ENCODE data around the gene DNM1L.
"Not testable (repeated sequence)": the region's sequence is repeated elsewhere in the genome, so short reads cannot be mapped to it uniquely, and the experiment has no call there.

Gene DNM1L

GRCh38 chr12:32697445-32697844 lies 18.3 kb downstream of the DNM1L start:
- no peak for DNase-seq (ENCODE audit: low read depth in 2 of 2)

DNA sequence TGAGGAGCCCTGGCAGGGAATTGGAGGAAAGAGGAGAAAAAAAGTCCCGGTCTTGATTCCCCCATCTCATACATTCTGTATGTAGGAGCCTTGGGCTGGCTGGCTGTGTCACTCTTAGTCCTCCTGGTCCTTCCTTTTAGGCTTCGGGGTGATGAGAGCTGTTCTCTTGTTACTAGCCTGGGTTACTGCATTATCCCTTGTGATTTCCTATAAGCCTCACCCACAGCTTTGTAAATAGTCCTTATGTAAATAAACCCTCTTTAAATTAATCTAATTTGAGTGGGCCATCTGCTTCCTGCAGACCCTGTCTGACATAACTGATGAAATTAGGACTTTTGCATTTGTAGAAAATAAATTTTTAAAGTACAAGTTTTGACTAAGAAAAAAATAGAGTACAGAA lies 19.2 kb downstream of the DNM1L start:
- no peak for DNase-seq (ENCODE audit: low read depth in 2 of 2)

GRCh38 chr12:32699437-32699836 lies 20.3 kb downstream of the DNM1L start:
- DNase-seq (ENCODE audit: low read depth in 2 of 2) = not testable (repeated sequence)

GRCh38 chr12:32702473-32702872 lies 23.4 kb downstream of the DNM1L start:
- DNase-seq (ENCODE audit: low read depth in 2 of 2) = no peak

DNA sequence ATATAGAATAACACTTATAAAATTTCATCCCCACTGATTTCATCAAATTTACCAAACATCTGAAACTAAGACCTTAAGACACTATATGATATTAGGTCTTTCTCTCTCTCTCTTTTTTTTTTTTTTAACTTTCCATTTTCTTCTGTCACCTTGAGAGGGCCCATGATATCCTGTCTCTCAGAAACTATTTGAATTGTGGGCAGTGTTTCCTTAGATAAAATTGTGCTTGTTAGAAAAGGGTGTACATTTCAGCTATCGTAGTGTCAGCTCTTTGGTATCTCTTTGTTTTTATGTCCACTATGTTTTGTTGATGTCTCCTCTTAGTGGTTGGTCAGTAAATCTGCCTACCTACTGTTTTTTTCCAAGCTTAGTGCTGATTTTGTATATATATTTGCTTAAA lies 23.8 kb downstream of the DNM1L start:
- DNase-seq (ENCODE audit: low read depth in 2 of 2) = no peak

DNA sequence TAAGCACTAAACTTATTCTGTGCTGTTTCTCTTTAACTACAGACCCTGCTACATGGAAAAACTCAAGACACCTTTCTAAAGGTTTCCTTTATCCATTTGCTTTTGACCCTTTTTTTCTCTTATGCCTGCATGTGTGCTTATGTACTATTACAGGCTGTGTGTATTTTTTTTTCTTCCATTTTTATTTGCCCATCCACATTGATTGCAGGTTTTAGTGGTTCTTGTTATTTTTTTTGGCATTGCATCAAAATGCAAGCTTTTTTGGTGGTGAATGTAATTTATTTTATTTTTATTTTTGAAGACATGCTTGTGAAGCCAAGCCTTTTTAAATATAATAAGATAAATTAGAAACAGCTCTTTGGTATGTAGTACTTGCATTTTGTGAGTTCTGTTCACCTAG lies 26.7 kb downstream of the DNM1L start:
- no peak for DNase-seq (ENCODE audit: low read depth in 2 of 2)

DNA sequence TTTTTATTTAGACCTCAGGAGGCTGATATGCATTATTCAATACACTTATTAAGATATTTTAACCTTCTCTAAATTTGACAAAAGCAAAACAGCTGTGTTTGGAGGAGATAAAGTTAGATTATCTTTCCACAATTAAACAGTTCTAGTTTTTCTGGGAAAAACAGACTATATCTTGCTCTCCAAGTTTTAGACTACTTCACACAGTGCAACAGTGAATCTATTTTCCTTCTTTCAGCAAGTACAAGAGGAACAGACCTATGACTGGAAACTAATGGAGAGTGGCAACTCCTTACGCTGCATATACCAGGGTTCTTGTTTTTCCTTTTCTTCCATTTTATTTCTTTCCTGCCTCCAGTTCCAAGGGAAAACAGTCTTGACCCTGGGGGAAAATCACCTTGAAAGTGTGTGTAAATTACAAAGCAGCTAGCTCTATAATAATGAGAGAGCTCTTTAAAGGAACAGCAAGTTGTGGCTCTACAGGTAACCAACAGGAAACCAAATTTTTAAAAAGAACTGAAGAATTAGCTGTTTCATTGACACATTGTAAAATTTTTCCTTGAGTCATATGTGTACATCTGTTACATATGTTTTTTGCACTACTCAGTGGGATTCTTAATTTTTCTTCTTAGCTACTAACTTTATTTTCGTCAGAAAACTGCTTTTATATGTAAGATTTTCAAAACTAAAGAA lies 27.4 kb downstream of the DNM1L start:
- DNase-seq (ENCODE audit: low read depth in 2 of 2) = no peak

DNA sequence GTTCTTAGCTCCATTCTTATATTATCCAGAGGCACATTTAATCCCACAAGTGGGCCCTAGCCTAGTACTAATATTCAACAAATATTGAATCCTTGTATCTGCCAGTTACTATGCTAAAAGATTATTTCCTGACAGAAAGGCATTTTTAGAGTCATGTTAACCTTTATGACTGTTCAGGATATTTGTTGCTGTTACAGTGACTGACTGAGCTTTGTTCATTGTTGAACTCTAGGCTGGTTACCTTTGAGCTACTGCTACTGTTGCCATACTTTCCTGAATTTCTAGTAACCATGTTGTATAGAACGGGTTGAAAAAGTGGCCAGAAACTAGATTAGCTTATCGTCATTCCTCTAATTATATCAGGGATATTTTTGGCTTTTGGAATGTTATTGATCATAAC lies 29.8 kb downstream of the DNM1L start:
- DNase-seq (ENCODE audit: low read depth in 2 of 2) = no peak

GRCh38 chr12:32714772-32715171 lies 35.7 kb downstream of the DNM1L start:
- DNase-seq (ENCODE audit: low read depth in 2 of 2) = no peak

DNA sequence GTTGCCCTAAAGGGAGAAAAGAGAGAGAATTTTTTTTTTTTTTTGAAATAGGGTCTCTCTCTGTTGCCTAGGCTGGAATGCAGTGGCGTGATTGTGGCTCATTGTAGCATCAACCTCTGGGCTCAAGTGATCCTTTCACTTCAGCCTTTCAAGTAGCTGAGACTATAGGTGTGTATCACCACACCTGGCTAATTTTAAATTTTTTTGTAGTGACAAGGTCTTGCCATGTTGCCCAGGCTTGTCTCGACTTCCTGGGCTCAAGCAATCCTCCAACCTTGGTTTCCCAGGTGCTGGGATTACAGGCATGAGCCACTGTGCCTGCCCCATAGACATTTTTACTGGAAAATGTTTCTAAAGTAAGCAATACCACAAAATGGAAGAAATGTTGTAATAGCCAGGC lies 39.8 kb downstream of the DNM1L start:
- no peak for DNase-seq (ENCODE audit: low read depth in 2 of 2)

DNA sequence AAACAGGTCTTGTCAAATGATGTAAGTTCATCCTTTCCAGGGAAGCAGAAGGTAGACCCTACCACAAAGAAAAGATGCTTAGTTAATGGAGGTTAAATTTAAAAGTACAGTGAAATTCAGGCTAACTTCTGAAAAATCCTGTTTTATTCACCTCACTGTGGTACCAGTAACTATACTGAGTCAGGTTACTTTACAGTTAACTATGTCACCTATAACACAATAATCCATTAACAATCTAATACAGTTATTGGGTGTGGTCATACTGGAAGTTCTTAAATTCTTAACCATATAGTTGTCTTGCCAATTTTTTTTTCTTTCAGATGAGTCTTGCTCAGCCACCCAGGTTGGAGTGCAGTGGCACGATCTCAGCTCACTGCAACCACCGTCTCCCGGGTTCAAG lies 46.2 kb downstream of the DNM1L start:
- not testable (repeated sequence) for DNase-seq (ENCODE audit: low read depth in 2 of 2)

GRCh38 chr12:32726286-32726685 lies 47.2 kb downstream of the DNM1L start:
- no peak for DNase-seq (ENCODE audit: low read depth in 2 of 2)

DNA sequence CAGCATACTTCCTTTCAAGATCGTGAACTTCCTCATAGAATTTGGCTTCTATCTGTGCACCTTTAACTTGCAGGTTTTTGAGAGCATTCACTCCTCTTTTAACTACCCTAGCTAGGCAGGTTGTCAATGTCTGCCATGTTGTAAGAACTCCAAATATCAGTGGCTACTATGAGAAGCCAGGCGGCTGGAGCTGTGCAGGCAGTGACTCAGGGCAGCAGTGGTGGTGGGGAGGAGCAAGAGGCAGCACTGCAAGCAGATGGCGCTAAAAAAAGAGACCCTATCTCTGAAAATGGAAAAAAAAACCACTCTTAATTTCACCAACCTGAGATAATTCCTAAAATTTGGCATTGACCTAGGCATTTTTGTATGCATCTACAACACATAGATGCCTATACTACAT lies 48.1 kb downstream of the DNM1L start:
- DNase-seq (ENCODE audit: low read depth in 2 of 2) = no peak

- DNase-seq (ENCODE audit: low read depth in 2 of 2) = no peak
Measured at GRCh38 chr12:32734952-32735351, 55.9 kb downstream of the DNM1L start.

- no peak for DNase-seq (ENCODE audit: low read depth in 2 of 2)
Measured at GRCh38 chr12:32736445-32736844, 57.3 kb downstream of the DNM1L start.

GRCh38 chr12:32737715-32738114 lies 58.6 kb downstream of the DNM1L start:
- DNase-seq (ENCODE audit: low read depth in 2 of 2) = no peak

DNA sequence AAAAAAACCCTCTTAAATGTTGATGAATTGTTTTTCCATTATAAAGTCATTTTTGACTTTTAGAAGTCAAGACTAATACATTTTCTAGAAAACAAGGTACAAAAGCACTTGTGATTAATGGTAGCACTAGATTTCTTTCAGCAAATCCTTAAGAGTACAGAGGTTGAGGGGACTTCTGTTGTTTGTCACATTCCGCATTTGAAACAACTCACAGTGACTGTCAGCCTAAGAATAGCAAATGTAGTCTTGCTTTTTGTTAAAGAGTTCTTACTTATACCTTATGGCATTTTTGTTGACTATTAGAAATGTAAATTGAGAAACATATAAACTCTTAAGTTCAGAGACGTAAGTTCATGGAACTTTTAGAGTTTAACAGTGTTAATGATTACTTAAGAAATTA lies 60.2 kb downstream of the DNM1L start:
- no peak for DNase-seq (ENCODE audit: low read depth in 2 of 2)

GRCh38 chr12:32742133-32742532 lies 63.0 kb downstream of the DNM1L start:
- no peak for DNase-seq (ENCODE audit: low read depth in 2 of 2)

DNA sequence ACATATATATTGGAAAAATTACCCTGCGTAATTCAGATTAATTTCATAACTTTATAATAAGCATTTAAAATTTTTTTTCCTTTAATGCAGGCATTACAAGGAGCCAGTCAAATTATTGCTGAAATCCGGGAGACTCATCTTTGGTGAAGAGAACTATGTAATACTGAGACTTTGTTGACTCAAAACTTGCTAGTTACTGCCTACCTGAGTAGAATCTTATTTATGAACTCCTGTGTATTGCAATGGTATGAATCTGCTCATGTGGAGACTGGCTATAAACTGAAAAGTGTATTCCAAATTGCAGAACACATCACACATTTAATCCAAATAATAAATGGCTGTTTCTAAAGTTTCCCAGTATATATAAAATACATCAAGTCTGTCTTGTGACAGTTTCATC lies 64.2 kb downstream of the DNM1L start:
- no peak for DNase-seq (ENCODE audit: low read depth in 2 of 2)

- no peak for DNase-seq (ENCODE audit: low read depth in 2 of 2)
Measured at GRCh38 chr12:32753605-32754004, 74.5 kb downstream of the DNM1L start.

DNA sequence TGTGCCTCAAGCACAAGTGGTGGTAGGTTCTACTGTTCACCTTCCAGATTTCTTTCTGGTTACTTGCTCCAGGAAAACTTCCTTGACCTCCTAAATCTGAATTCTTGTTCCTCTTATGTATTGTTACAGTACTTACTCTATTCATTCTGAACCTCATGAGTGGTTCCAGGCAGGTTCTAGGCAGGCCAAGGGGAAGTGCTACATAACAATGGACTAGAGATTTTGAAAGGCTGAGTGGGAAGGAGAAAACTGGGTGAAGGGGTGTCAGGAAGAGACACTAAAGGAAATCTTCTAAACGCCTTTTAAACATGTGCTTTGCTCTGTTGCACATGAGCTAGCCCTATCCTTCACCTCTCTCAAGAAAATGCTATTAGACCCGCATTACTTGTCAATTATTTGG lies 75.0 kb downstream of the DNM1L start:
- DNase-seq (ENCODE audit: low read depth in 2 of 2) = no peak

- DNase-seq (ENCODE audit: low read depth in 2 of 2) = no peak
Measured at GRCh38 chr12:32755051-32755653, 76.1 kb downstream of the DNM1L start.

GRCh38 chr12:32755654-32756475 lies 76.8 kb downstream of the DNM1L start, which contains the start of gene YARS2:
Gene YARS2, minus strand, starts transcription at chr12:32755897. Its CDS starts 23 bp downstream, at chr12:32755874.
- DNase-seq (ENCODE audit: low read depth in 2 of 2) = peak; percentile 96

All from fibroblast of skin of left biceps (primary cell).